Loucy (cell line): ENCODE measurements around the gene DMRT3.

ENCODE experiments used
- CTCF ChIP-seq: fragments of 200-600 bp; sonication (generic); conservative IDR thresholded peaks from 2 replicates; pipeline ENCODE4 v1.5.1; 2014; ENCODE audit warnings: mild to moderate bottlenecking, antibody characterized with exemption, low read length
- EZH2phosphoT487 ChIP-seq: fragments of 200-600 bp; IDR thresholded peaks from 2 replicates; pipeline ENCODE4 v1.6.1; 2018; ENCODE audit warnings: antibody characterized with exemption, mild to moderate bottlenecking, moderate library complexity, borderline replicate concordance

GRCh38 chr9:1005043-1005667 lies 28.7 kb downstream of the DMRT3 start:
- TF ChIP-seq CTCF: peak; percentile 85
- no peak for TF ChIP-seq EZH2phosphoT487
